Tibial nerve (tissue), 4 donors: Measurements from ENCODE around the gene FOXB2.

Source experiments
- CTCF ChIP-seq, 5 experiments: fragments of 200-600 bp in 3 of 5; fragments of 450-650 bp in 2 of 5; sonication (generic) in 3 of 5; IDR thresholded peaks; one replicate each; pipeline ENCODE4 v1.5.1; 2016 to 2019; ENCODE audit warnings: antibody characterized with exemption in 5 of 5, mild to moderate bottlenecking in 3 of 5, moderate library complexity in 2 of 5
- EP300 ChIP-seq, 2 donors: sonication (generic); formaldehyde crosslinking; IDR thresholded peaks; one replicate each; pipeline ENCODE4 v1.6.1; 2017; ENCODE audit warnings: antibody characterized with exemption in 2 of 2, mild to moderate bottlenecking in 1 of 2
- POLR2A ChIP-seq, 2 donors: fragments of 450-650 bp; IDR thresholded peaks; one replicate each; pipeline ENCODE4 v1.6.1; 2017; ENCODE audit warnings: antibody characterized with exemption in 2 of 2, mild to moderate bottlenecking in 2 of 2, moderate library complexity in 2 of 2

- no peak for TF ChIP-seq POLR2A (IDR thresholded peaks at IDR 0.05)
- TF ChIP-seq CTCF (IDR thresholded peaks at IDR 0.05): no peak
- TF ChIP-seq EP300 (IDR thresholded peaks at IDR 0.05): no peak
These were observed 1.2 kb downstream of the FOXB2 start for GRCh38 chr9:77020413-77021290.
